Measurements from ENCODE around the gene SLIT3. TPM values are rescaled to one million over a fixed set of nuclear protein-coding genes. Genes with fewer than 3 reads are reported as not detected.

The SLIT3 gene
- total and polyA plus RNA-seq, 2 donors, result 64.7 to 109 TPM

GRCh38 chr5:168833936-168834335 lies 467.0 kb downstream of the SLIT3 start:
- DNase-seq (ENCODE audit: extremely low spot score), result no peak
- no peak overlapping the region for H3K4me3 ChIP-seq (ENCODE audit: low read depth, low read length)
- H3K4me1 ChIP-seq (ENCODE audit: insufficient read depth), result no peaks in the 10 kb centered on the region
- WGBS, result 85% methylated on average over 4 of the region's 4 CpGs
- no peaks in the 10 kb centered on the region for H3K36me3 ChIP-seq (ENCODE audit: insufficient read depth)
- no peak overlapping the region for H3K27ac ChIP-seq (ENCODE audit: low read depth)

GRCh38 chr5:168833383-168833782 lies 467.6 kb downstream of the SLIT3 start:
- no peak for DNase-seq (ENCODE audit: extremely low spot score)
- no peak overlapping the region for H3K4me3 ChIP-seq (ENCODE audit: low read depth, low read length)
- no peak overlapping the region for H3K27ac ChIP-seq (ENCODE audit: low read depth)
- no peaks in the 10 kb centered on the region for H3K36me3 ChIP-seq (ENCODE audit: insufficient read depth)
- H3K4me1 ChIP-seq (ENCODE audit: insufficient read depth), result no peaks in the 10 kb centered on the region
- 48% methylated on average over 3 of the region's 3 CpGs for WGBS

DNA sequence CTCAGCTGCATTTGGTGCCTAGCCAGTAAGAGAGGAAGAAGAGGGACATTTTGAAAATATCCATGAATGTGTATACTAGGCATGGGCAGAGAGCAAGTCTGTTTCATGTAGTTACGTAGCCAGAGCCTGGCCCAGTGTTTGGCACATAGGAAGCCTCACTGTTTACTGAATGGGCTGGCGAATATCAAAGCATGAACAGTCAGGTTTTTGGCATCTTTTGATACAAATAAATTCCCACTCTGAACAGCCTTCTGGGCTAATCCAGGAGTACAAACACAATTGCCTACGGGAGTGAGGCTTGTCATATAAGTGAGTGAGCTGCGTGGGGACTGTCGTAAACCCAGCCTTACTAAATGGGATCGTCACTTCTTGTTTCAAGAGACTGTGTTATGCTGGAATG lies 468.6 kb downstream of the SLIT3 start:
- Histone ChIP-seq H3K4me1 (ENCODE audit: insufficient read depth) (no peaks in the 10 kb centered on the region), H3K27ac (ENCODE audit: low read depth) (no peak overlapping the region), H3K4me3 (ENCODE audit: low read depth, low read length) (no peak overlapping the region), H3K36me3 (ENCODE audit: insufficient read depth) (no peaks in the 10 kb centered on the region)
- DNase-seq (ENCODE audit: extremely low spot score), result no peak
- WGBS, result 93% methylated on average over 6 of the region's 6 CpGs

DNA sequence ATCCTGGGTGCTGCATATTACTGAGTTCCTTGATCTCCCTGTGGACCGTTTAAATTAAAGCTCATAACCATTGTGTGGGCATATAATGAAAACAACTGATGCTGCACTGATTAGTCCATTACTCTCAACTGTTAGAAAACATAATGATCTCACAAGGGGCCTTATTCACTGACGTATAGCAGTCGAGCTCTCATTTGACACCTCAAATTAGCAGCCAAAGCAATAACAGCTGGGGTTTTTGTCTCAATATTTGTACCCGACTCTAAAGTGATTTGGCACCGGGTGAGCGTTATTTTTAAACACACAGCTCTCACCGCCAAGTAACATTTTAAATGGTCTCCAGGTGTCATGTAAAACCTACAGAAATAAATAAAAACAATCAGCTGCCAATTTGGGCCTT lies 469.6 kb downstream of the SLIT3 start:
- no peaks in the 10 kb centered on the region for H3K36me3 ChIP-seq (ENCODE audit: insufficient read depth)
- DNase-seq (ENCODE audit: extremely low spot score), result no peak
- 86% methylated on average over 7 of the region's 7 CpGs for WGBS
- H3K4me3 ChIP-seq (ENCODE audit: low read depth, low read length), result no peak overlapping the region
- H3K27ac ChIP-seq (ENCODE audit: low read depth), result no peak overlapping the region
- H3K4me1 ChIP-seq (ENCODE audit: insufficient read depth), result no peaks in the 10 kb centered on the region

DNA sequence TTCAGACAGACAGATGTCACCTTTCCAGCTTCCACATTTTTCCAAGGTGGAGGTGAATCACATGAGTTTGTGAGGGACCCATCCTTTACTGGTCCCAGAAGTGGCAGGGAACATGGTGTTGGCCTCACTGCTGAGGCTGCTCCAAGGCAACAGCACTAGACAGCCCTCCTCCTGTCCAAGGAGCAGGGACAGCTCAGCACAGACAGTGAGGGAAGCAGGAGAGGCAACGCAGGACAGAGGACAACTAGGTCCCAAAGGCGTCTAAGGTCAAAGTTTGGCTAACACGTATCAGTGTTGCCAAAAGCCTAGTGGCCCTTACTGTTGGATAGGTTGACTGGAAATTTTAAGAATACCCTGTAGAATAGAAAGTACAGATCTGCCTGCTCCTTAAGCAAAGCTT lies 470.1 kb downstream of the SLIT3 start:
- Histone ChIP-seq H3K4me3 (ENCODE audit: low read depth, low read length) (no peak overlapping the region), H3K36me3 (ENCODE audit: insufficient read depth) (no peaks in the 10 kb centered on the region), H3K27ac (ENCODE audit: low read depth) (no peak overlapping the region), H3K4me1 (ENCODE audit: insufficient read depth) (no peaks in the 10 kb centered on the region)
- WGBS, result 92% methylated on average over 3 of the region's 3 CpGs
- no peak for DNase-seq (ENCODE audit: extremely low spot score)

- Histone ChIP-seq H3K4me3 (ENCODE audit: low read depth, low read length) (no peak overlapping the region), H3K36me3 (ENCODE audit: insufficient read depth) (no peaks in the 10 kb centered on the region), H3K4me1 (ENCODE audit: insufficient read depth) (no peaks in the 10 kb centered on the region), H3K27ac (ENCODE audit: low read depth) (no peak overlapping the region)
- WGBS, result 99% methylated on average over 4 of the region's 4 CpGs
- no peak for DNase-seq (ENCODE audit: extremely low spot score)
These were observed 471.0 kb downstream of the SLIT3 start for GRCh38 chr5:168829922-168830417.

- H3K4me3 ChIP-seq (ENCODE audit: low read depth, low read length), result no peak overlapping the region
- WGBS, result 90% methylated on average over 5 of the region's 5 CpGs
- H3K27ac ChIP-seq (ENCODE audit: low read depth), result no peak overlapping the region
- no peak for DNase-seq (ENCODE audit: extremely low spot score)
- H3K4me1 ChIP-seq (ENCODE audit: insufficient read depth), result no peaks in the 10 kb centered on the region
- H3K36me3 ChIP-seq (ENCODE audit: insufficient read depth), result no peaks in the 10 kb centered on the region
These were observed 471.9 kb downstream of the SLIT3 start for GRCh38 chr5:168829044-168829443.

DNA sequence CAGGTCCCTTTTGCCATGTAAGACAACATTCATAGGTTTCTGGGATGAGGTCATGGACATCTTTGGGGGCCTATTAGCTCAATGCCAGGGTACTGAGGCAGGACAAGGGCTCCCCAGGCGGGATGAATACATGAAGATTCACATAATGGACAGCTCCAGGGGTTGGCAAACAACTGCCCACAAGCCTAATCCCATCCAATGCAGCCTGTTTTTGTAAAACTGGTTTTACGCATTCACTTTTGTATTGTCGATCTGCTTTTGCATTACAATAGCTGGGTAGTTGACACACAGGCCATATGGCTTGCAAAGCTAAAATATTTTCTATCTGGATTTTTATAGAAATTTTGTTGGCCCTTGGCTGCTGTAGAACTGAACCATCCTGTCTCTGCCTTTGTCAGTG lies 473.3 kb downstream of the SLIT3 start:
- H3K4me3 ChIP-seq (ENCODE audit: low read depth, low read length), result no peak overlapping the region
- 89% methylated on average over 3 of the region's 3 CpGs for WGBS

DNA sequence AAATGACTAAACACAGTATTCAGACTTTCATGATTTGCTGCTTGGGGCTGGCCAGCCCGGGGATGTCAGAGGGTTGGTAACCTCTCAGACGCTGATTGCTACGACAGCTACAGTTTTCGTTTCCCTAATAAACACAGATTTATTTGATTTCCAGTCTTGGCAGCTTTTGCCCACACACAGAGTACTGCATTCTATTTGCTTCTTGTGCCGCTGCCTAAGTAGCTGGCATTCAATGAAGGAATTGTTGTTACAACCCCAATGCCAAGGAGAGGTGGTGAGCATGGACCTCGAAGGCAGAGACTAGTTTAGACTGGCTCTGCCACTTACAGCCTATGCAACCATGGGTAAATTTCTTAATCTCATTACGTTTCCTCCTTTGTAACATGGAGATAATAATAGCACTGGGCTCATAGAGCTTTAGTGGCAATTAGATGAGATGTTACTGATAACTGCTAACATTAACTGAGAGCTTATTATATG lies 474.7 kb downstream of the SLIT3 start:
- WGBS, result 86% methylated on average over 7 of the region's 7 CpGs
- no peaks in the 10 kb centered on the region for H3K36me3 ChIP-seq (ENCODE audit: insufficient read depth)
- H3K27ac ChIP-seq (ENCODE audit: low read depth), result no peak overlapping the region
- no peaks in the 10 kb centered on the region for H3K4me1 ChIP-seq (ENCODE audit: insufficient read depth)
- H3K4me3 ChIP-seq (ENCODE audit: low read depth, low read length), result no peak overlapping the region
- no peak for DNase-seq (ENCODE audit: extremely low spot score)

More for the DNA sequence above, 473.3 kb downstream of the SLIT3 start:
- no peak for DNase-seq (ENCODE audit: extremely low spot score)
- H3K4me1 ChIP-seq (ENCODE audit: insufficient read depth), result no peaks in the 10 kb centered on the region
- H3K36me3 ChIP-seq (ENCODE audit: insufficient read depth), result no peaks in the 10 kb centered on the region
- no peak overlapping the region for H3K27ac ChIP-seq (ENCODE audit: low read depth)

- H3K4me3 ChIP-seq (ENCODE audit: low read depth, low read length), result no peak overlapping the region
- DNase-seq (ENCODE audit: extremely low spot score), result no peak
- no peaks in the 10 kb centered on the region for H3K4me1 ChIP-seq (ENCODE audit: insufficient read depth)
- H3K27ac ChIP-seq (ENCODE audit: low read depth), result no peak overlapping the region
- 92% methylated on average over 10 of the region's 10 CpGs for WGBS
- H3K36me3 ChIP-seq (ENCODE audit: insufficient read depth), result no peaks in the 10 kb centered on the region
These were observed 478.1 kb downstream of the SLIT3 start for GRCh38 chr5:168822745-168823281.

DNA sequence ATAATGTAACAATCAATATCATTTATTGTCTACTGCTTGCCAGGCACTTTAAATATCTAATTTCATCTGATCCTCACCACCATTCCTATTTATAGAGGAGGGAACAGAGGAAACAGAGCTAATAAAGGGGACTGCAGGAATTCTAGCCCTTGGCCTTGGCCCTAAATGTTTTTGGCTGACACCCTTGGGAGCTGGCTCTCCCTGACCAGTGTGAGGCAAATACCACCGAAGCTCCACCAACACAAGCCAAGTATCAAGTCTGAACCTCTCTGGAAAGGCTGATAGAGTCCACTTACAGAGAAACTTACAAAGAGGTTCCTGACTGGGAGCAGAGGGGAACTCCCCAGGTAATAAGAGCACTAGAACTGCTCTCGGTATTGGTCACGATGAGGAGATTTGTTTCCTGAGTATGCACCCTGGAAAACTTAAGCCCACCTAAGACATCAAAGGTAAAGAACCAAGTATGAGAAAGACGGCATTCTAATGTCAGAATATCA lies 478.6 kb downstream of the SLIT3 start:
- Histone ChIP-seq H3K36me3 (ENCODE audit: insufficient read depth) (no peaks in the 10 kb centered on the region), H3K27ac (ENCODE audit: low read depth) (no peak overlapping the region), H3K4me3 (ENCODE audit: low read depth, low read length) (no peak overlapping the region), H3K4me1 (ENCODE audit: insufficient read depth) (no peaks in the 10 kb centered on the region)
- no peak for DNase-seq (ENCODE audit: extremely low spot score)
- WGBS, result 81% methylated on average over 4 of the region's 4 CpGs

DNA sequence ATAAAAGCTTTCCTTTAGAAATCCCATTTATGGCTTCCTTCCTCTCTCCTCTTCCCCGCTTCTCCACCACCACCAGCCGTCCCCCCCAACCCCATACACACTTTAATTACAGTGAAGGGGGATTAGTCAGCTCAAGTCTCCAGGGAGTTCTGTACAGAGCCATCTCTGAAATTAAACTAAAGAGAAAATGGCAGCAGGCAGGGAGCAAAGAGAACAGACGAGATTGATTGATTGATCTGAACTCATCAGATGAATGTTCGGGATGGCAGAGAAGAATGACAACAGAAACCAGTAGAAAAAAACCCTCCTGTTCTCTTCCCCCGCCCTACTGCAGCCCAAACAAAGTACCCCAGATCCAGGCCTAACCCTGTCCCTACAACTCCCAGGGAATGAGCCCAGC lies 480.1 kb downstream of the SLIT3 start:
- H3K4me1 ChIP-seq (ENCODE audit: insufficient read depth), result no peaks in the 10 kb centered on the region
- WGBS, result 95% methylated on average over 5 of the region's 5 CpGs
- H3K4me3 ChIP-seq (ENCODE audit: low read depth, low read length), result no peak overlapping the region
- no peak overlapping the region for H3K27ac ChIP-seq (ENCODE audit: low read depth)
- no peaks in the 10 kb centered on the region for H3K36me3 ChIP-seq (ENCODE audit: insufficient read depth)
- no peak for DNase-seq (ENCODE audit: extremely low spot score)

DNA sequence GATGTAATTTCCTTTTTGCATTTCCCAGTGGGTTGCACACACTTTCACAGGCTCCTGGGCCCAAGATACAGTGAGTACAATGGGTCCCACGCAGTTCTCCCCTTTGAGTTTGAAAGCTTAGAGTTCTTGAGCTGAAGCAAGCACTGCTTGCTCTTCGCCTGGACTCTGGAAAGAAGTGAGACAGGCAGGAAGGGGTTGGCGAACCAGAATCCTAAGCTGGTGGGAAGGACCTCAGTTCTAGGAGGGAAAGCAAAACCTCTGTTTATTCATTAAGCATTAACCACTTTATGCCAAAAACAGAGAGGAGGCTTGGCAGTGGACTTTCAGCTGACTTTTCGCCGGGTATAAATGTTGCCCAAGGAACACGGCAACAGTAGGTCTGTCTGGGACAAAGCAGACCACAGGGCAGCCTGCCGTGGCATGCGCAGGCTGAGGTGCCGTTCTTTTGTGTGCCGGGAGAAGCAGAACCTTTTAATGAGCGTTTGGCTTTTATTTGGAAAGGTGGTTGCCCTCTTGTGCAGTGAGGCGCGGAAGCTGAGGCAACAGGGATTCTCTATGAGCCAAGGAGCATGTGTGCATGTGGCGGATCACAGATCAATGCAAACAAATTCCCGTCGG lies 481.8 kb downstream of the SLIT3 start:
- DNase-seq (ENCODE audit: extremely low spot score), result no peak
- WGBS, result 89% methylated on average over 16 of the region's 16 CpGs
- Histone ChIP-seq H3K27ac (ENCODE audit: low read depth) (no peak overlapping the region), H3K4me1 (ENCODE audit: insufficient read depth) (no peaks in the 10 kb centered on the region), H3K4me3 (ENCODE audit: low read depth, low read length) (no peak overlapping the region), H3K36me3 (ENCODE audit: insufficient read depth) (no peaks in the 10 kb centered on the region)

GRCh38 chr5:168818558-168818957 lies 482.4 kb downstream of the SLIT3 start:
- Histone ChIP-seq H3K36me3 (ENCODE audit: insufficient read depth) (no peaks in the 10 kb centered on the region), H3K4me1 (ENCODE audit: insufficient read depth) (no peaks in the 10 kb centered on the region), H3K27ac (ENCODE audit: low read depth) (no peak overlapping the region), H3K4me3 (ENCODE audit: low read depth, low read length) (no peak overlapping the region)
- no peak for DNase-seq (ENCODE audit: extremely low spot score)
- WGBS, result 96% methylated on average over 4 of the region's 4 CpGs

All from urinary bladder (tissue), 4 donors.